Thyroid gland (tissue), 4 donors: ENCODE results near the gene FZR1.

Experiments used
- POLR2A ChIP-seq, 2 donors: fragments of 450-650 bp; IDR thresholded peaks; one replicate each; pipeline ENCODE4 v1.6.1; 2017; ENCODE audit warnings: antibody characterized with exemption in 2 of 2, mild to moderate bottlenecking in 2 of 2, moderate library complexity in 1 of 2
- TF ChIP-seq, protein P1 (sequence below), 6 experiments: fragments of 200-600 bp in 3 of 6; fragments of 450-650 bp in 3 of 6; sonication (generic) in 3 of 6; IDR thresholded peaks; one replicate each; pipeline ENCODE4 v1.5.1; 2016 to 2019; ENCODE audit warnings: antibody characterized with exemption in 6 of 6, mild to moderate bottlenecking in 2 of 6, inconsistent platforms in 1 of 6, moderate library complexity in 1 of 6

DNA sequence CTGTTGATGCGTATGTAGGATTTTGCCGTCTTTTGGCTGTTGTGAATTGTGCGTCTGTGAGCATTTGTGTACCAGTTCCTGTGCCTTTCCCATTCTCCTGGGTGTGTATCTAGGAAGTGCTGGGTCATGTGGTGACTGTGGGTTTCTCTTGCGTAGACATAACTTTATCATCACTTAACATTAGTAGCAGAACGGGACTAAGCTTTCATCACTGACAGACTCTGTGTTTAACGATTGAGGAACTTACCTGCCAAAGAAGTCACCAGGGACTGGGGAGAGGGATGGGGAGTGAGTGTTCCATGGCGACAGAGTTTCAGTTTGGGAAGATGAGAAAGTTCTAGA is 15.0 kb downstream of the FZR1 start:
- TF ChIP-seq, protein P1, sequence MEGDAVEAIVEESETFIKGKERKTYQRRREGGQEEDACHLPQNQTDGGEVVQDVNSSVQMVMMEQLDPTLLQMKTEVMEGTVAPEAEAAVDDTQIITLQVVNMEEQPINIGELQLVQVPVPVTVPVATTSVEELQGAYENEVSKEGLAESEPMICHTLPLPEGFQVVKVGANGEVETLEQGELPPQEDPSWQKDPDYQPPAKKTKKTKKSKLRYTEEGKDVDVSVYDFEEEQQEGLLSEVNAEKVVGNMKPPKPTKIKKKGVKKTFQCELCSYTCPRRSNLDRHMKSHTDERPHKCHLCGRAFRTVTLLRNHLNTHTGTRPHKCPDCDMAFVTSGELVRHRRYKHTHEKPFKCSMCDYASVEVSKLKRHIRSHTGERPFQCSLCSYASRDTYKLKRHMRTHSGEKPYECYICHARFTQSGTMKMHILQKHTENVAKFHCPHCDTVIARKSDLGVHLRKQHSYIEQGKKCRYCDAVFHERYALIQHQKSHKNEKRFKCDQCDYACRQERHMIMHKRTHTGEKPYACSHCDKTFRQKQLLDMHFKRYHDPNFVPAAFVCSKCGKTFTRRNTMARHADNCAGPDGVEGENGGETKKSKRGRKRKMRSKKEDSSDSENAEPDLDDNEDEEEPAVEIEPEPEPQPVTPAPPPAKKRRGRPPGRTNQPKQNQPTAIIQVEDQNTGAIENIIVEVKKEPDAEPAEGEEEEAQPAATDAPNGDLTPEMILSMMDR (IDR thresholded peaks at IDR 0.05) = no peak
- no peak for TF ChIP-seq POLR2A (IDR thresholded peaks at IDR 0.05)
